ENCODE measurements around the gene ABLIM3. TPM values are rescaled to one million over a fixed set of nuclear protein-coding genes. Genes with fewer than 3 reads are reported as not detected.

Gene ABLIM3
- total RNA-seq, 3 donors from 2014 or later (not counting 1 experiment from before 2014, with no cell fraction given), result 0.41 to 2.4 (median 1.2) TPM

- intact Hi-C loops (cut with micrococcal nuclease), result no loop called here
- ATAC-seq (no peak), DNase-seq (no peak)
- Mint-ChIP-seq H3K4me3 (no peak overlapping the region), H3K9me3 (no peaks in the 10 kb centered on the region), H3K4me1 (no peaks in the 10 kb centered on the region), H3K27ac (no peak overlapping the region), H3K36me3 (no peaks in the 10 kb centered on the region), H3K27me3 (ENCODE audit: low read depth in 2 of 2) (peaks cover 16 to 30% of the 10 kb centered on the region in 2 donors)
- H3K36me3 ChIP-seq (ENCODE audit: control insufficient read depth, insufficient read depth, low read length), result no peaks in the 10 kb centered on the region
- H3K4me1 ChIP-seq (ENCODE audit: control insufficient read depth, insufficient read depth, low read length), result no peaks in the 10 kb centered on the region
- TF ChIP-seq CTCF (IDR thresholded peaks at IDR 0.05), result no peak
- WGBS (ENCODE audit: insufficient coverage), result 82% methylated on average over 3 of the region's 3 CpGs
- H3K4me3 ChIP-seq (ENCODE audit: low read length), result no peak overlapping the region
- H3K27ac ChIP-seq (ENCODE audit: low read length), result no peak overlapping the region
- no peaks in the 10 kb centered on the region for H3K9me3 ChIP-seq (ENCODE audit: control insufficient read depth, insufficient read depth, low read length)
- H3K27me3 ChIP-seq (ENCODE audit: control insufficient read depth, insufficient read depth, low read length), result peaks cover 2% of the 10 kb centered on the region
Measured at GRCh38 chr5:149170299-149170698, 29.0 kb downstream of the ABLIM3 start.

DNA sequence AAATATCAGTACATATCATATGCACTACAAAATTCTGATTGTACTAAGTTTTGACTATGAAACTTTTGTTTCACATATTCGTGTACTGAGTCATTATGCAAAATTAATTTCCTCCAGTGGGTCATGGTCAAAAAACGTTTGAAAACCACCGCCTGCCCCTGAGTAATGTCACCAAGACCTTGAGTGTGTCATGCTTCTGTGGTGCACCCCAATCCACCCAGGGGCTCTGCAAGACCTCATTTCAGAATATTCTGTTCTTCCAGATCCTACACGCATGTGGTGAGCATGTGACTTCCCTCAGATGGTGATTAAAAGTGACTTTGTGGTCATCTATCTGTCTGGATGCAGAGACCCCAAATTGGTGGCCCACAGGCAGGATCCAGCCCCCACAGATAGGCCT, 31.0 kb downstream of the ABLIM3 start:
- peaks cover 18 to 35% of the 10 kb centered on the region in 2 donors for H3K27me3 Mint-ChIP-seq (ENCODE audit: low read depth in 2 of 2)
- H3K4me1 Mint-ChIP-seq, result no peaks in the 10 kb centered on the region
- H3K9me3 ChIP-seq (ENCODE audit: control insufficient read depth, insufficient read depth, low read length), result no peaks in the 10 kb centered on the region
- WGBS (ENCODE audit: insufficient coverage), result 45% methylated on average over 3 of the region's 4 CpGs
- H3K27ac ChIP-seq (ENCODE audit: low read length), result no peak overlapping the region
- no peak for DNase-seq
- intact Hi-C loops (cut with micrococcal nuclease), result no loop called here
- no peaks in the 10 kb centered on the region for H3K36me3 Mint-ChIP-seq
- TF ChIP-seq CTCF (IDR thresholded peaks at IDR 0.05), result no peak
- H3K27me3 ChIP-seq (ENCODE audit: control insufficient read depth, insufficient read depth, low read length), result peaks cover 2% of the 10 kb centered on the region
- no peak for ATAC-seq
- no peaks in the 10 kb centered on the region for H3K9me3 Mint-ChIP-seq
- no peaks in the 10 kb centered on the region for H3K4me1 ChIP-seq (ENCODE audit: control insufficient read depth, insufficient read depth, low read length)
- no peak overlapping the region for H3K27ac Mint-ChIP-seq
- H3K36me3 ChIP-seq (ENCODE audit: control insufficient read depth, insufficient read depth, low read length), result no peaks in the 10 kb centered on the region
- no peak overlapping the region for H3K4me3 Mint-ChIP-seq
- no peak overlapping the region for H3K4me3 ChIP-seq (ENCODE audit: low read length)

DNA sequence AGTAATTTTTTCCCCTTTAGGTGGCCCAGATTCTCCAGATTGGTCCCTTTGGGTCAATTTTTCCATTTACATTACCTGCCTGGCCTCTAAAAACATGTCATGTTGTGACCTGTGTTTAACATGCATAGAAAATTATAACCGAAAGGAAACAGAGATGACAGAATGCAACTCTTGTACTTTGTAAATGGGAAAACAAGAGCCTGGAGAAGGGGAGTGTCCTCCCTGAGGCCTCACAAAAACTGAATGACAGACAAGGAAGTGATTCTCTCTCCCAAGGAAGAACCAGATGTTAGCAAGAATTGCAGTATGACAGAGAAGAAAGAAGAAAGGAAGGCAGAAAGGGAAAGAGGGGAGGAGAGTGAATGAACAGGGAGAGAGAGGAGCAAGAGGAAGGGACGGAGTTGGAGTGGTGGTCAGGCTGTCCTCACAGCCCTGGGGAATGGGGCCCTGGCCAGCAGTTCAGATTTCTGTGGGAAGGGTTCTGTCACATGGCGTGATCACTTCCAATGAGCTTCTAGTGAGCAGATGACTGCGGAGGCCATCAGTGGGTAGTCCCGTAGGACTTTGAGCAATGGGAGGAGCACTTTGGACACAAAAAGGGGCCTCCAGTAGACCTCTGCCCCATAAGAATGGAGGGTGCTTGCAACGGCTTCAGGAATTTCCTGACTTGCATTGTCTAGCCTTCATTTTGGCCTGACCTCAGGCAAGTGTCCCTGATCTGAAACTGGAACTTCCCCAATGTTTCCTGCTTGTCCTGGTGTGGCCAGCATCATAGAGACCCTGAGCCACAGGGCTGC, 31.6 kb downstream of the ABLIM3 start:
- Histone ChIP-seq H3K27ac (ENCODE audit: low read length) (no peak overlapping the region), H3K9me3 (ENCODE audit: control insufficient read depth, insufficient read depth, low read length) (no peaks in the 10 kb centered on the region), H3K4me3 (ENCODE audit: low read length) (no peak overlapping the region), H3K36me3 (ENCODE audit: control insufficient read depth, insufficient read depth, low read length) (no peaks in the 10 kb centered on the region), H3K4me1 (ENCODE audit: control insufficient read depth, insufficient read depth, low read length) (no peaks in the 10 kb centered on the region), H3K27me3 (ENCODE audit: control insufficient read depth, insufficient read depth, low read length) (peaks cover 2% of the 10 kb centered on the region)
- Mint-ChIP-seq H3K4me3 (no peak overlapping the region), H3K36me3 (no peaks in the 10 kb centered on the region), H3K27ac (no peak overlapping the region), H3K4me1 (no peaks in the 10 kb centered on the region), H3K9me3 (no peaks in the 10 kb centered on the region), H3K27me3 (ENCODE audit: low read depth in 2 of 2) (peaks cover 18 to 37% of the 10 kb centered on the region in 2 donors)
- intact Hi-C loops (cut with micrococcal nuclease), result no loop called here
- WGBS (ENCODE audit: insufficient coverage), result 93% methylated on average over 6 of the region's 6 CpGs
- ATAC-seq (no peak), DNase-seq (no peak)
- TF ChIP-seq CTCF (IDR thresholded peaks at IDR 0.05), result no peak

DNA sequence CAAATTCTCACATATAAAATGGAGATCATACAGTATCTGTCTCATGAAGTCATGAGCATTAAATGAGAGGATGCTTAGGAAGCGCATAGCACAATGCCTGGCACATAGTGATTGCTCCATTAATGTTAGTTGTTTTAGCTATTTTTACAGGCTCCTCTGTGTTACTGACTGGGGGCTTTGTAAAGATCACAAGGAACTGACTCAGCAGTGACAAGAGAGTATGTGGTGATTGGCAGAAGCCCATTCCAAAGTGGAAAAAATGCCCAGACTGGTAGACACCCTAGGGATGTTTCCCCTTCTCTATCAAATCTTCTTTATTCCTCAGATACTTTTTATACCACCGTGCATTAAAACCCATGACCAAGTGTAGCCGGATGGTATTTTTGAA, 33.5 kb downstream of the ABLIM3 start:
- no peak overlapping the region for H3K27ac Mint-ChIP-seq
- no peaks in the 10 kb centered on the region for H3K4me1 Mint-ChIP-seq
- no peak for TF ChIP-seq CTCF (IDR thresholded peaks at IDR 0.05)
- no peaks in the 10 kb centered on the region for H3K9me3 Mint-ChIP-seq
- no peak for DNase-seq
- Histone ChIP-seq H3K36me3 (ENCODE audit: control insufficient read depth, insufficient read depth, low read length) (no peaks in the 10 kb centered on the region), H3K4me1 (ENCODE audit: control insufficient read depth, insufficient read depth, low read length) (no peaks in the 10 kb centered on the region), H3K4me3 (ENCODE audit: low read length) (no peak overlapping the region), H3K9me3 (ENCODE audit: control insufficient read depth, insufficient read depth, low read length) (no peaks in the 10 kb centered on the region), H3K27me3 (ENCODE audit: control insufficient read depth, insufficient read depth, low read length) (peaks cover 2% of the 10 kb centered on the region), H3K27ac (ENCODE audit: low read length) (no peak overlapping the region)
- no peaks in the 10 kb centered on the region for H3K36me3 Mint-ChIP-seq
- peaks cover 21 to 41% of the 10 kb centered on the region in 2 donors for H3K27me3 Mint-ChIP-seq (ENCODE audit: low read depth in 2 of 2)
- intact Hi-C loops (cut with micrococcal nuclease), result no loop called here
- no peak for ATAC-seq
- WGBS (ENCODE audit: insufficient coverage), result 100% methylated on average over 3 of the region's 3 CpGs
- no peak overlapping the region for H3K4me3 Mint-ChIP-seq

Measured in natural killer cell (primary cell).